Thoracic aorta (tissue), 2 donors: Measurements from ENCODE around the gene CAND2. TPM values are rescaled to one million over a fixed set of nuclear protein-coding genes. Genes with fewer than 3 reads are reported as not detected.

Source experiments
- ATAC-seq: fragments of 150-250 bp; one replicate; pipeline ENCODE4 v1.8.0; 2017; ENCODE audit warnings: low read depth; ENCODE audit not compliant: insufficient number of reproducible peaks, low FRiP score
- DNase-seq: peaks from one replicate; pipeline ENCODE4 v3.0.0-alpha.2; 2020; ENCODE audit warnings: low spot score
- H3K27ac ChIP-seq, 2 donors: fragments of 200-600 bp; sonication (generic); 1 replicate in 1 of 2; 2 replicates in 1 of 2; pipeline ENCODE4 v1.5.1; 2016; ENCODE audit warnings: mild to moderate bottlenecking in 2 of 2, moderate library complexity in 2 of 2
- H3K27me3 ChIP-seq: fragments of 200-600 bp; sonication (generic); replicated peaks from 2 replicates; pipeline ENCODE4 v1.6.0; 2016; ENCODE audit warnings: mild to moderate bottlenecking; ENCODE audit not compliant: insufficient read depth
- H3K36me3 ChIP-seq: fragments of 200-600 bp; sonication (generic); one replicate; pipeline ENCODE4 v1.5.1; 2016
- H3K4me1 ChIP-seq, 2 donors: fragments of 200-600 bp; sonication (generic); 1 replicate in 1 of 2; 2 replicates in 1 of 2; pipeline versions ENCODE4 v1.5.1 to v1.6.0; 2016; ENCODE audit warnings: low read depth in 2 of 2, mild to moderate bottlenecking in 1 of 2; ENCODE audit not compliant: control insufficient read depth in 1 of 2
- H3K4me3 ChIP-seq: fragments of 200-600 bp; sonication (generic); 2 replicates; pipeline ENCODE4 v1.5.1; 2016; ENCODE audit warnings: mild to moderate bottlenecking
- H3K9me3 ChIP-seq: fragments of 200-600 bp; sonication (generic); 2 replicates; pipeline ENCODE4 v1.5.1; 2016
- CTCF ChIP-seq: fragments of 200-600 bp; sonication (generic); IDR thresholded peaks from one replicate; pipeline ENCODE4 v1.5.1; 2019; ENCODE audit warnings: antibody characterized with exemption
- total RNA-seq, 2 donors: library from RNA; depleted of rRNA; stranded (reverse); fragments of >200 nt; gene quantifications; one replicate each; pipeline versions ENCODE4 v1.1.0 to v1.2.3, GENCODE V29; 2016

The CAND2 gene
- total RNA-seq, 2 donors from 2014 or later, result 25.9 to 44.6 TPM

- Histone ChIP-seq H3K9me3 (no peaks in the 10 kb centered on the region), H3K27me3 (no peaks in the 10 kb centered on the region), H3K27ac (no peak overlapping the region), H3K36me3 (no peaks in the 10 kb centered on the region), H3K4me3 (no peak overlapping the region), H3K4me1 (no peaks in the 10 kb centered on the region)
- DNase-seq, result no peak
- TF ChIP-seq CTCF, result no peak
- no peak for ATAC-seq
Measured at GRCh38 chr3:12764171-12764776, 32.2 kb upstream of the CAND2 start.

- H3K27ac ChIP-seq, result no peak overlapping the region
- no peaks in the 10 kb centered on the region for H3K36me3 ChIP-seq
- H3K9me3 ChIP-seq, result no peaks in the 10 kb centered on the region
- ATAC-seq (no peak), DNase-seq (no peak)
- no peak for TF ChIP-seq CTCF
- no peaks in the 10 kb centered on the region for H3K27me3 ChIP-seq
- no peak overlapping the region for H3K4me3 ChIP-seq
- H3K4me1 ChIP-seq, result no peaks in the 10 kb centered on the region
Measured at GRCh38 chr3:12766541-12766940, 29.9 kb upstream of the CAND2 start.

GRCh38 chr3:12768579-12769527 lies 27.6 kb upstream of the CAND2 start:
- Histone ChIP-seq H3K4me1 (no peaks in the 10 kb centered on the region), H3K9me3 (no peaks in the 10 kb centered on the region), H3K27ac (no peak overlapping the region), H3K27me3 (no peaks in the 10 kb centered on the region), H3K4me3 (no peak overlapping the region), H3K36me3 (no peaks in the 10 kb centered on the region)
- no peak for DNase-seq
- ATAC-seq, result no peak
- TF ChIP-seq CTCF, result no peak

GRCh38 chr3:12769761-12770160 lies 26.7 kb upstream of the CAND2 start:
- no peaks in the 10 kb centered on the region for H3K27me3 ChIP-seq
- no peak overlapping the region for H3K4me3 ChIP-seq
- ATAC-seq (no peak), DNase-seq (no peak)
- H3K36me3 ChIP-seq, result no peaks in the 10 kb centered on the region
- TF ChIP-seq CTCF, result no peak
- no peak overlapping the region for H3K27ac ChIP-seq
- H3K4me1 ChIP-seq, result no peaks in the 10 kb centered on the region
- no peaks in the 10 kb centered on the region for H3K9me3 ChIP-seq

GRCh38 chr3:12771236-12771635 lies 25.2 kb upstream of the CAND2 start:
- Histone ChIP-seq H3K4me1 (no peaks in the 10 kb centered on the region), H3K27ac (no peak overlapping the region), H3K9me3 (no peaks in the 10 kb centered on the region), H3K27me3 (no peaks in the 10 kb centered on the region), H3K4me3 (no peak overlapping the region), H3K36me3 (no peaks in the 10 kb centered on the region)
- no peak for ATAC-seq
- TF ChIP-seq CTCF, result no peak
- no peak for DNase-seq
